ENCODE measurements around the gene TMEM147. TPM values are rescaled to one million over a fixed set of nuclear protein-coding genes. Genes with fewer than 3 reads are reported as not detected.

The TMEM147 gene
- total RNA-seq, 4 donors from 2014 or later, result 186 to 202 (median 188) TPM

GRCh38 chr19:35557539-35558399 is 12.3 kb downstream of the TMEM147 start:
- peak; percentile 62 to 75 for DNase-seq
- H3K4me3 ChIP-seq (replicated peaks in 1 of 3), result peak overlapping the region in 1 of 3 donors; percentile 11

GRCh38 chr19:35558400-35559280 is 13.2 kb downstream of the TMEM147 start:
- intact Hi-C loops (cut with DNase I), result no loop called here
- peak overlapping the region in 1 of 3 donors; percentile 11 for H3K4me3 ChIP-seq (replicated peaks in 1 of 3)
- H3K36me3 ChIP-seq, result no peaks in the 10 kb centered on the region
- peaks cover 7% of the 10 kb centered on the region for H3K27me3 ChIP-seq
- TF ChIP-seq, protein P1, sequence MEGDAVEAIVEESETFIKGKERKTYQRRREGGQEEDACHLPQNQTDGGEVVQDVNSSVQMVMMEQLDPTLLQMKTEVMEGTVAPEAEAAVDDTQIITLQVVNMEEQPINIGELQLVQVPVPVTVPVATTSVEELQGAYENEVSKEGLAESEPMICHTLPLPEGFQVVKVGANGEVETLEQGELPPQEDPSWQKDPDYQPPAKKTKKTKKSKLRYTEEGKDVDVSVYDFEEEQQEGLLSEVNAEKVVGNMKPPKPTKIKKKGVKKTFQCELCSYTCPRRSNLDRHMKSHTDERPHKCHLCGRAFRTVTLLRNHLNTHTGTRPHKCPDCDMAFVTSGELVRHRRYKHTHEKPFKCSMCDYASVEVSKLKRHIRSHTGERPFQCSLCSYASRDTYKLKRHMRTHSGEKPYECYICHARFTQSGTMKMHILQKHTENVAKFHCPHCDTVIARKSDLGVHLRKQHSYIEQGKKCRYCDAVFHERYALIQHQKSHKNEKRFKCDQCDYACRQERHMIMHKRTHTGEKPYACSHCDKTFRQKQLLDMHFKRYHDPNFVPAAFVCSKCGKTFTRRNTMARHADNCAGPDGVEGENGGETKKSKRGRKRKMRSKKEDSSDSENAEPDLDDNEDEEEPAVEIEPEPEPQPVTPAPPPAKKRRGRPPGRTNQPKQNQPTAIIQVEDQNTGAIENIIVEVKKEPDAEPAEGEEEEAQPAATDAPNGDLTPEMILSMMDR (IDR thresholded peaks at IDR 0.05), result no peak
- no peak for TF ChIP-seq POLR2A (IDR thresholded peaks at IDR 0.05)
- no peak for DNase-seq
- H3K27ac ChIP-seq, result no peak overlapping the region
- H3K9me3 ChIP-seq, result no peaks in the 10 kb centered on the region
- peaks cover 6 to 34% of the 10 kb centered on the region in 2 donors for H3K4me1 ChIP-seq
- WGBS, 2 donors, result 53 to 66% methylated on average over 18 to 26 of the region's 53 CpGs

More at GRCh38 chr19:35557539-35558399, 12.3 kb downstream of the TMEM147 start:
- Histone ChIP-seq H3K9me3 (no peaks in the 10 kb centered on the region), H3K27me3 (peaks cover 7% of the 10 kb centered on the region), H3K27ac (no peak overlapping the region), H3K36me3 (no peaks in the 10 kb centered on the region), H3K4me1 (peaks cover 6 to 38% of the 10 kb centered on the region in 2 donors)
- 7 to 10% methylated on average over 37 to 49 of the region's 60 CpGs for WGBS, 2 donors
- intact Hi-C loops (cut with DNase I), result no loop called here
- TF ChIP-seq, protein P1 (IDR thresholded peaks at IDR 0.05), result no peak
- TF ChIP-seq POLR2A (IDR thresholded peaks at IDR 0.05), result no peak

DNA sequence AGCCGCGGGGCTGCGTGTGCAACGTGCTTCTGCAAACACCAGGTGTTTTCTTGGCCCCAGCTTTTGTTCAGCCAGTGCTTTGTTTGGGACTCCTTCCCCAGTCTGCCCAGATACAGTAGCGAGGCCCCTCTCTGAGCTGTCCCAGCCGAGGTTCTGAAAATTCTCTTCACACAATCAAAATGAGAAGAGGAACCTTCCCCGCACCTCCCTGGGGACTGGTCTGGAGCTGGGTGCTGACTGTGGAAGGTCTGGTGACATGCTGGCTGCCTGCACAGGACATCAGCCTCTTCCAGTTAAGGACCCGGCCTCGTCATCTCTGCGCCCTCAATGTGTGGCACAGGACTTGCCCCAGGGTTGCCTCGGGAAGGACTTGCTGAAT is 13.8 kb downstream of the TMEM147 start:
- Histone ChIP-seq H3K27me3 (peaks cover 7% of the 10 kb centered on the region), H3K4me1 (peaks cover 6 to 27% of the 10 kb centered on the region in 2 donors), H3K27ac (no peak overlapping the region), H3K4me3 (replicated peaks in 1 of 3) (no peak overlapping the region), H3K36me3 (no peaks in the 10 kb centered on the region), H3K9me3 (no peaks in the 10 kb centered on the region)
- intact Hi-C loops (cut with DNase I), result no loop called here
- WGBS, 2 donors, result 67 to 69% methylated on average over 9 to 11 of the region's 11 CpGs
- no peak for DNase-seq
- TF ChIP-seq, protein P1 (IDR thresholded peaks at IDR 0.05), result no peak
- no peak for TF ChIP-seq POLR2A (IDR thresholded peaks at IDR 0.05)

DNA sequence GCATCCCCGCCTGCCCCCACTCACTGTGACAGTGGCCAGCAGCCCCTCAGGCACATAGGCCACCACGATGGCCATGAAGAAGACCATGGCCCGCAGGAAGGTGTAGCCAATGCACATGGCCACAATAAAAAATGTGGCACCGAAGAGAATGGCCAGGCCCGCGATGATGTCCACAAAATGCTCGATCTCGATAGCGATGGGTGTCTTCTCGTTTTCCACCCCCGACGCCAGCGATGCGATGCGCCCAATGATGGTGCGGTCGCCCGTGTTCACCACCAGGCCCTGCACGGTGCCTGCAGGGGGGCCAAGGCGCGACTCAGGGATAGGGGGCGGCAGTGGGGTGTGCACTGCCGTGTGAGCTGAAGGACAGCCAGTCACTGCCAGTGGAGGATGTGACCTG is 14.4 kb downstream of the TMEM147 start:
- Histone ChIP-seq H3K4me1 (peaks cover 6 to 22% of the 10 kb centered on the region in 2 donors), H3K9me3 (no peaks in the 10 kb centered on the region), H3K36me3 (no peaks in the 10 kb centered on the region), H3K27ac (no peak overlapping the region), H3K4me3 (replicated peaks in 1 of 3) (no peak overlapping the region), H3K27me3 (peaks cover 7% of the 10 kb centered on the region)
- no peak for DNase-seq
- WGBS, 2 donors, result 88 to 91% methylated on average over 22 to 23 of the region's 23 CpGs
- intact Hi-C loops (cut with DNase I), result no loop called here
- no peak for TF ChIP-seq POLR2A (IDR thresholded peaks at IDR 0.05)
- TF ChIP-seq, protein P1 (IDR thresholded peaks at IDR 0.05), result no peak
